ENCODE data around the gene UBE2V1. TPM values are rescaled to one million over a fixed set of nuclear protein-coding genes. Genes with fewer than 3 reads are reported as not detected.

UBE2V1 gene
- total and polyA plus RNA-seq, 10 of the 15 experiments (the other 5 are each of a cell fraction or from before 2014, with no cell fraction given) = 51.8 to 219 (median 141) TPM

DNA sequence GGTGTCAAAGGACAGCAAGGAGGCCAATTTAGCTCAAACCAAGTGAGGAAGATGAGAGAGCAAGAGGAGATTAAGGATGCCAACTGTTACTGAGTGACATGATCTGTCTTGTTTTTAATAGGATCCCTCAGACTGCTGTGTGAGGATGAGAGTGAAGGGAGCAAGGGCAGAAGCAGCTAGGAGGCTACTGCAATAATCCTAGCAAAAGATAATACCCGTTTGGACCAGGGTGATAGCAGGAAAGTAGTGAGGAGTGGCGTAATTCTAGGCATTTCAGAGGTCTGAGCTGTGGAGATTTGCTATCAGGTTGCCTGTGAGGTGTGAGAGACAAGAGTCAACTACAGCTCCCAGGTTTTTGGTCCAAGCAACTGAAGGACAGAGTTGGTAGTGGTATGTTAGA, 14.7 kb downstream of the UBE2V1 start:
- TF ChIP-seq JUND (IDR thresholded peaks at IDR 0.05; ENCODE audit: low read depth, low read length) (no peak), LARP7 (IDR thresholded peaks at IDR 0.05) (no peak), SRF (IDR thresholded peaks at IDR 0.05; ENCODE audit: low read depth in 2 of 2, low read length in 2 of 2) (no peak), CHD2 (IDR thresholded peaks at IDR 0.05; ENCODE audit: borderline replicate concordance, low read depth, low read length) (no peak), RFX5 (IDR thresholded peaks at IDR 0.05; ENCODE audit: low read depth, low read length) (no peak)
- TF ChIP-seq, protein P1, sequence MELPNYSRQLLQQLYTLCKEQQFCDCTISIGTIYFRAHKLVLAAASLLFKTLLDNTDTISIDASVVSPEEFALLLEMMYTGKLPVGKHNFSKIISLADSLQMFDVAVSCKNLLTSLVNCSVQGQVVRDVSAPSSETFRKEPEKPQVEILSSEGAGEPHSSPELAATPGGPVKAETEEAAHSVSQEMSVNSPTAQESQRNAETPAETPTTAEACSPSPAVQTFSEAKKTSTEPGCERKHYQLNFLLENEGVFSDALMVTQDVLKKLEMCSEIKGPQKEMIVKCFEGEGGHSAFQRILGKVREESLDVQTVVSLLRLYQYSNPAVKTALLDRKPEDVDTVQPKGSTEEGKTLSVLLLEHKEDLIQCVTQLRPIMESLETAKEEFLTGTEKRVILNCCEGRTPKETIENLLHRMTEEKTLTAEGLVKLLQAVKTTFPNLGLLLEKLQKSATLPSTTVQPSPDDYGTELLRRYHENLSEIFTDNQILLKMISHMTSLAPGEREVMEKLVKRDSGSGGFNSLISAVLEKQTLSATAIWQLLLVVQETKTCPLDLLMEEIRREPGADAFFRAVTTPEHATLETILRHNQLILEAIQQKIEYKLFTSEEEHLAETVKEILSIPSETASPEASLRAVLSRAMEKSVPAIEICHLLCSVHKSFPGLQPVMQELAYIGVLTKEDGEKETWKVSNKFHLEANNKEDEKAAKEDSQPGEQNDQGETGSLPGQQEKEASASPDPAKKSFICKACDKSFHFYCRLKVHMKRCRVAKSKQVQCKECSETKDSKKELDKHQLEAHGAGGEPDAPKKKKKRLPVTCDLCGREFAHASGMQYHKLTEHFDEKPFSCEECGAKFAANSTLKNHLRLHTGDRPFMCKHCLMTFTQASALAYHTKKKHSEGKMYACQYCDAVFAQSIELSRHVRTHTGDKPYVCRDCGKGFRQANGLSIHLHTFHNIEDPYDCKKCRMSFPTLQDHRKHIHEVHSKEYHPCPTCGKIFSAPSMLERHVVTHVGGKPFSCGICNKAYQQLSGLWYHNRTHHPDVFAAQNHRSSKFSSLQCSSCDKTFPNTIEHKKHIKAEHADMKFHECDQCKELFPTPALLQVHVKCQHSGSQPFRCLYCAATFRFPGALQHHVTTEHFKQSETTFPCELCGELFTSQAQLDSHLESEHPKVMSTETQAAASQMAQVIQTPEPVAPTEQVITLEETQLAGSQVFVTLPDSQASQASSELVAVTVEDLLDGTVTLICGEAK (IDR thresholded peaks at IDR 0.05; ENCODE audit: borderline replicate concordance) = no peak
- TF ChIP-seq, protein P2, sequence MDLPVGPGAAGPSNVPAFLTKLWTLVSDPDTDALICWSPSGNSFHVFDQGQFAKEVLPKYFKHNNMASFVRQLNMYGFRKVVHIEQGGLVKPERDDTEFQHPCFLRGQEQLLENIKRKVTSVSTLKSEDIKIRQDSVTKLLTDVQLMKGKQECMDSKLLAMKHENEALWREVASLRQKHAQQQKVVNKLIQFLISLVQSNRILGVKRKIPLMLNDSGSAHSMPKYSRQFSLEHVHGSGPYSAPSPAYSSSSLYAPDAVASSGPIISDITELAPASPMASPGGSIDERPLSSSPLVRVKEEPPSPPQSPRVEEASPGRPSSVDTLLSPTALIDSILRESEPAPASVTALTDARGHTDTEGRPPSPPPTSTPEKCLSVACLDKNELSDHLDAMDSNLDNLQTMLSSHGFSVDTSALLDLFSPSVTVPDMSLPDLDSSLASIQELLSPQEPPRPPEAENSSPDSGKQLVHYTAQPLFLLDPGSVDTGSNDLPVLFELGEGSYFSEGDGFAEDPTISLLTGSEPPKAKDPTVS (IDR thresholded peaks at IDR 0.05; ENCODE audit: low read depth, low read length) = no peak
- 65% methylated on average over 2 of the region's 2 CpGs for WGBS (ENCODE audit: insufficient coverage, insufficient replicate concordance, low lambda C conversion rate, missing lambda C conversion rate)
- H3K9ac ChIP-seq (ENCODE audit: control insufficient read depth, insufficient read depth, low read length) = no peak overlapping the region
- peaks cover 4% of the 10 kb centered on the region for H4K20me1 ChIP-seq (ENCODE audit: control insufficient read depth, insufficient read depth)
- H3K4me2 ChIP-seq (ENCODE audit: control insufficient read depth, insufficient read depth) = no peak overlapping the region
- H3K4me1 ChIP-seq (ENCODE audit: control insufficient read depth, insufficient read depth, low read length) = peaks cover 3% of the 10 kb centered on the region
- ChIA-PET CTCF (interaction anchor here (0.7 to 8.1 kb wide), 6 partner anchors 9 to 122 kb away, joined by 3 to 57 read pairs (median 3); no protein-coding TSS in a partner anchor), POLR2A (interaction anchor here (0.6 to 1.7 kb wide), 2 partner anchors 9 to 12 kb away, joined by 3 to 5 read pairs; no protein-coding TSS in a partner anchor), RAD21 (ENCODE audit: unreplicated experiment) (interaction anchor here (0.9 to 1.0 kb wide), 2 partner anchors 13 to 54 kb away, joined by 4 read pairs; no protein-coding TSS in a partner anchor), SMC1A (ENCODE audit: uncharacterized antibody, unreplicated experiment) (interaction anchor here (1.0 to 1.2 kb wide), 2 partner anchors 120 to 440 kb away, joined by 3 read pairs; no protein-coding TSS in a partner anchor)
- no peaks in the 10 kb centered on the region for H3K9me3 ChIP-seq (replicated peaks; ENCODE audit: control insufficient read depth, insufficient read depth, low read length)
- in situ Hi-C loops (cut with MboI) (no loop called here), intact Hi-C loops (cut with micrococcal nuclease; ENCODE audit: unreplicated experiment) (no loop called here)
- FAIRE-seq = no peak
- H3K4me3 ChIP-seq = no peak overlapping the region
- BruUV-seq (replicated peaks) = no TSS peak
- no peak for DNase-seq (ENCODE audit: low read depth, low spot score)
- no peak overlapping the region for H2AFZ ChIP-seq (ENCODE audit: control insufficient read depth, low read depth, low read length)
- H3K27me3 ChIP-seq (replicated peaks in 1 of 2; ENCODE audit: control insufficient read depth in 2 of 2, insufficient read depth in 2 of 2, low read length in 1 of 2) = no peaks in the 10 kb centered on the region
- H3K27ac ChIP-seq (ENCODE audit: control insufficient read depth, insufficient read depth) = no peak overlapping the region
- no peak for ATAC-seq
- H3K36me3 ChIP-seq (ENCODE audit: control insufficient read depth in 2 of 2, insufficient read depth in 2 of 2, low read length in 1 of 2) = peaks cover 10 to 39% of the 10 kb centered on the region in 2 experiments
- H3K79me2 ChIP-seq (ENCODE audit: control insufficient read depth, insufficient read depth, low read length) = peaks cover 60% of the 10 kb centered on the region

All from GM12878 (cell line).